Eye (tissue), 1 donor: ENCODE data around the gene C15orf61.

ENCODE experiments used
- DNase-seq: peaks from one replicate; pipeline ENCODE4 v3.0.0-alpha.2; 2015

The C15orf61 gene

DNA sequence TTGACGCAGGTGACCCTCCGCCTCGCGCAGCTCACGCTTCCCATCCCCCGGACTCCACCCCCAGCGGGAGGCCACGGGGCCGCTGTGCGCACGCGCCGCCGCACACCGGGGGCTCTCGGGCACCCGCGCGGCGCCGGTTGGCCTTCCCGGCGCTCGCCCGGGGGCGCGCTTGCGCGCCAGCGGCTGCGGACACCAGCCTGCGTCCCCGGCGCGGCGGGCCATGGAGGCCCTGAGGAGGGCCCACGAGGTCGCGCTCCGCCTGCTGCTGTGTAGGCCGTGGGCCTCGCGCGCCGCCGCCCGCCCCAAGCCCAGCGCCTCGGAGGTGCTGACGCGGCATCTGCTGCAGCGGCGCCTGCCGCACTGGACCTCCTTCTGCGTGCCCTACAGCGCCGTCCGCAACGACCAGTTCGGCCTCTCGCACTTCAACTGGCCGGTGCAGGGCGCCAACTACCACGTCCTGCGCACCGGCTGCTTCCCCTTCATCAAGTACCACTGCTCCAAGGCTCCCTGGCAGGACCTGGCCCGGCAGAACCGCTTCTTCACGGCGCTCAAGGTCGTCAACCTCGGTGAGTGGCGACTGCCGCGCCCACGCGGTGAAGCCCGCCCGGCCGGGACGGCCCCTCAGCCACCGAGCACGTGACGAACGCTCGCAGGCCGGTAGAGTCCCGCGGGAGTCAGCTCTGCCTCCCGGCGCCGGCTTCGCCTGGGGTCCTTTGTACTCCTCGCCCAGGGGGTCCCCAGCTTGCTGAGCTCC, at the start of gene C15orf61:
C15orf61 (plus strand) TSS at position 103 of the 754 bp plus-strand sequence; CDS start at position 221, 118 bp downstream.
- peak; percentile 92 for DNase-seq

DNA sequence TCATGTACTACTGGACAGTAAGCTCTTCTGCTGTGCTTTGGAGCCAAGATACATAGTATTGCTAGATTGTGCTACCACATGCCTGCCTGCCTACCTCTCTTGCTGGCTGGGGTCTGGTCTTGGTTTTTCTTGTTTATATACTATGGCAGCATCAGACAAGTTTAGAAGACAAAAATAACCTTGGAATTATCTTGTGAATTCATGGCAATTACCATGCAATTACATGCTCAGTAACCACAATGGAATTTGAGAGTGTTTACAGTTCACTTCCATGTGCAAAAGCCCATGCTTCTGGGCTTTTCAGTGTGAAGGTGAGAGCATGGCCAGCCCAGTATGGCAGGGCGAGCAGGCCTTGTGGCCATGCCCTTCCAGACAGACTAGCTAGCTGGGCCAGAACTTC, 48.0 kb upstream of the C15orf61 start:
- no peak for DNase-seq

- DNase-seq, result no peak
Measured at GRCh38 chr15:67474405-67475110, 46.4 kb upstream of the C15orf61 start.

GRCh38 chr15:67479781-67480505, 41.0 kb upstream of the C15orf61 start:
- peak; percentile 40 for DNase-seq

GRCh38 chr15:67480741-67481140, 40.2 kb upstream of the C15orf61 start:
- DNase-seq, result no peak

- no peak for DNase-seq
Measured at GRCh38 chr15:67481680-67482079, 39.3 kb upstream of the C15orf61 start.

DNA sequence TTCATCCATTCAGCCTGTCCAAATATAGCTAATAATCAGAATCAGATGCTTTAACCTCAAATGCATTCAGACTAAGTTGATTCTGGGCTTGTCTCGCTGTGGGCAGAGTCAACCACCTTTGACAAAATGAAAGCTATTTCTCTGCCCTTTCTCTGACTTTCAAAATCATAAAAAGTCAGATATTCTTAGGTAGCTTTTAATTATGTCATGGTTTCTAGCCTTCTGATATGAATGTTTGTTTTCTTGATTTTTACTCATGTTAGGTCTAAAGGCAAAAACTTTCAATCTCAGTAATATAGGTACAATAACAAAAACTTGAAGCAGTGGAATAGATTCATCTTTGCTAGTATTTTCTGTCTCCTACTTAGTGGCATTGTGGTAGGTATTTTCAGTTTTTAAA, 25.3 kb upstream of the C15orf61 start:
- no peak for DNase-seq

DNA sequence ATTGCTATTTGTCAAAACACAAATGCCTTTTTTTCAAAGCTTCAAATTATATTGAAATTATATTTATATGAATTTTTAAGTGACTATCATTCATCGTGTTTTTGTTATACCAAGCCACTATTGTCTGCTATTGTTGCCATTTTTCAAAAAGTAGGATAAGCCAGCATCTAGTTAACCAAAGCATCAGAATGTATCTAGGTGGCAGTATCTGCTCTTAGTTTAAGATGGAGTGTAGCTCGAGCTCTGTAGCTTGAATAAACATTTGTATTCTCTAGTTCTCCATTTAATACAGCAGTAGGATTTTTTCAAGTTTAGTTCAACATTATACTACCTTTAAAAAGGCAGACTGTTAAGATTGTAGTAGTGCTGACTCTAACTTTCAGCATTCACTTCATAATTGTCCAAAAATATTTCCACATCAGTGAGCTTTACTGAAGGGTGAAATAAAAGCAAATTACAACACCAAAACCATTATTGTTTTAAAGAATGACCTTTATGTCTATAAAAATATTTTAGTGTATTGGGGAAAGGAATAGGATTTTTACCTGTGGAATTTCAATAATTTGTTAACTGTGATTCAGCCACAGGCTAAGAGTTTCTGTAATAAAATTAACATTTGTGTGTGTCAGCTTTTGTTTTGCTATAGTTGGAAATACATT, 19.6 kb upstream of the C15orf61 start:
- DNase-seq, result no peak

DNA sequence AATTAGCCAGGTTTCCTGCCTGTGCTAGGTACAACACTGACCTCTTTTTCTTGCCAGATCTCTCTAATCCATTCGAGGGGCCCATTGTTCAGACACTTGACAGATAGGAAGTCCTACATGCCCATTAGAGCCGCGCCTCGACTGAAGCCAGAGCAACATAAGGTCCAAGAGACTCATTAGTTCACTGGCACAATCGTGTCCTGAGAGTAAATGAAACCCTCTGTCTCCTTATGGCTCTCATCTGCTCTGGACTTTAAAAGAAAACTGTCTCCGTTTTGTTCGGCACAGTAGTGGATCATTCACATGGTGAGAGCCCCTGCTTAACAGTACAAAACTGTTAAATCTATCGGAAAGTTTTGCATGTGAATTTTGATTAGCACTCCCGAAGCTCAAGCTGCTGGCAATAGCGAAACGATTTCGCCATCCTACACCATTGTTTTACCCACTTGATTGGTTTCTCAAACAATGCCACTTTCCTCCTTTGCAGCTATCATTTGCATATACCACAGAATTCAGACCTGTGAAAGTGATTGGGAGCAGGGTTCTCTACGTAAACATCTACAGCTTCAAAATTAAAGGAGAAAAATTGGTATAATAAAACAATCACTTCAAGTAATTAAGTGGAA, 19.0 kb upstream of the C15orf61 start:
- DNase-seq, result peak; percentile 80

DNA sequence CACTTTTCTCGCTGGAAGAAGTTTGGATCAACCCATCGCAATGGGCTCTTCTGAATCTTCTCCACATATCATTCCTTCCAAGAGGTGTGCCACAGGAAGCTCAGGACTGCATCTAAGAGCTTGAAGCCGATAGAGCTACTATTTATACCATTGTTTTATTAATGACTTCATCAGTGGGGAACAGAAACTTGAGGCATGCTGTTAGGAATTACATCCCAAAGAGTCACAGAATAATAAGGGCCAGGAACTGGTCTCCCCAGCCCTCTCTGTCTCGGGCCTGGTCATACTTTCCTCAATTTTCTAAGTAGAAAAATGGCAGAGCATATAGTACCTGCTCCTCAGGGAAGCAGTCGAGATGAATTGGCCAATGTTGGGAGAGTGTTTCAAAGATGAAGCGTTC, 16.9 kb upstream of the C15orf61 start:
- no peak for DNase-seq

- no peak for DNase-seq
Measured at GRCh38 chr15:67504796-67505195, 16.1 kb upstream of the C15orf61 start.

DNA sequence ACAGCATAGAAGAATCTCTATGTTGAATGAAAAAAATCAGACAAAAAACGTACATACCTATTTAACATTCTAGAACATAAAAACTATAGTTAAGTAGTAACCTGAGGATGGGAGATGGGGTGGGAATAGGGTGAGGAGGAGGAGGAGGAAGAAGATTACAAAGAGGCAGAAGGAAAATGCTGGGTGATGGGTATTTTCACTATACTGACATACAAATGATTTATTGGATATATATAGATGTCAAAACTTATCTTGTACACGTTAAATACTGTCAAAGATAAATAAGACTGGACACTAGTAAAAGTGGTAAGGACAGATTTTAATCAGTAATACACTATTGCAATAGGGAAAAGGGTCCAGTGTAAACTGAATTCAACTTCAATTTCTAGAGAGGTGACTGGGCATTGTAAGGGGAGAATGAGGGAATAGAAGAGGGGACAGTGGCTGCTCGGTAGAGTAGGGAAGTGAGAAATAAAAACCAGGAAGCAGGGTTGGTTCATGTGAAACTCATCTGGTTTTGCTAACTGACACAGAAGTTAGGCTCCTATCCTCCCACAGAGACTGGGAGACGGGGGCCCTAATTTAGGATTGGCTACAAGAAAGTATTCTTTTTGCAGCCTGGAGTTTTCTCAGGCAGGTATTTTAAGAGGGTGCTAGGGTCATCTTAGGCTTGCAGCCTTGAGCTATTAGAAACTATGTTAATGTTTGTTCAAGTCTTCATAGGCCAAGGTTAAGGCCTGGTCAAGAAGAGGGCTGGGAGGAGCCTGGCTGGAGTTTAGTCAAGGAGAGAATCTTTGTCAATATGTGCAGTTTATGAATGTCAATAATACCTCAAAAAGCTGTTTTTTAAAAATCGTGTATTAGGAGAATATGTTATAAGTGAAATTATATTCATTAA, 15.0 kb upstream of the C15orf61 start:
- no peak for DNase-seq

- no peak for DNase-seq
Measured at GRCh38 chr15:67506775-67507747, 13.9 kb upstream of the C15orf61 start.

- DNase-seq, result no peak
Measured at GRCh38 chr15:67508407-67508806, 12.5 kb upstream of the C15orf61 start.

DNA sequence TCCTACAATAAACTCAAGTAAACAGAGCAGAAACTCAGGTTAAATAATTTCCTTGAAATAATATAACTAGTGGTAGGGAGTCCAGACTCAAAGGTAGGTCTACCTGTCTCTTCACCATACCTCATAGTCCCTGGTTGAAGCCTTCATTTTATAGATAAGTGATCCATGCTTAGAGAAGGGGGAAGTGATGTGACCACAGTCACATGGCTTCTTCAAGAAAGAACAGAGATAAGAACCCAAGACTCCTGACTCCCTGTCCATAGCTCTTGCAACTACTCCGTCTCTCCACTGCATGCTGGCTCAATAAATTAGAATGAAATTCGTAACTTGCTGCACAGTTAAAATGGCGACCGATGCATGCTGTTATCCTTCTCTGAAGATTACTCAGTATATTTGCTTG, 11.0 kb upstream of the C15orf61 start:
- no peak for DNase-seq

DNA sequence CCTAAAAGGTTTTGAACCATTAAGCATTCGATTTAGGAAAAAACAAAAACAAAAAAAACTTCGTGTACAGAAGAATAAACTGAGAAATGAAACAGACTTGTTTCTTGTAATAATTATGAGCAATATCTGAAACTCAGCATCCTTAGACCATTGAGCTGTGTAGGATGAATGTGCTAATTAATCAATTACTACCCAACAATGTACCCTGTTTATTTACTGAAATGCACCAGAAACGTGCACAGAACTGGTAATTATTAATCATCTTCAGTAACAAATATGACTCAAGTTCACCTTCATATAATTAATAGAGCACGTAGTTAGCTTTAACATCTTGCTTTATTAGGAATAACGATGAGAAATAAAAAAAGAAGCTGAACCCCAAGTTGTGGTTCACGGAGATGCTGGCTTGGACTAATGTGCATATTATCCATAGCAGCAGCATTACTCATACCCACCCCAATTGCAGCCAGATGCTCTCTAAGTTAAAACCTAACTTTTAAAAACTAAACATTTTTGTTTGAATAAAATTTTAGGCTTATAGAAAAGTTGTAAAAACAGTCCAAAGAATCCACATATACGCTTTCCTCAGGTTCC, 10.2 kb upstream of the C15orf61 start:
- DNase-seq, result peak; percentile 42

- no peak for DNase-seq
Measured at GRCh38 chr15:67511606-67512005, 9.3 kb upstream of the C15orf61 start.

DNA sequence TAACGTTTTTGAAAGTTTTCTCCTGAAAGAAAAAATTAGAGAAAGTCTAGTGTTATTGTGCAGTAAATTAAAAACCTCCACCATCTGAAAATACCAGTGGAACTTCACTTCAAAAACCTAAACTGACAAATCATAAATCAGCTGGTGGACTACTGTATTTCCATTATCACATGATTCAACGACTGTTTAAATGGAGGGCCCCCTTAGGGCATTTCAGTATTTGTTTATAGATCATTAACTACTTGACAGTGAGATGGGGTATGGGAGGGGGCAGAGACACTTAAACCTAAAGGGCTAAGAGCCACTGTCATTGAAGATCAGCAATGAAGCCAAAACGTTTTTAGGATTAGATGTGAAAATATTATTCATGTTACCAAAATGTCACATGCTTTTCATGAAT, 8.8 kb upstream of the C15orf61 start:
- DNase-seq, result no peak

DNA sequence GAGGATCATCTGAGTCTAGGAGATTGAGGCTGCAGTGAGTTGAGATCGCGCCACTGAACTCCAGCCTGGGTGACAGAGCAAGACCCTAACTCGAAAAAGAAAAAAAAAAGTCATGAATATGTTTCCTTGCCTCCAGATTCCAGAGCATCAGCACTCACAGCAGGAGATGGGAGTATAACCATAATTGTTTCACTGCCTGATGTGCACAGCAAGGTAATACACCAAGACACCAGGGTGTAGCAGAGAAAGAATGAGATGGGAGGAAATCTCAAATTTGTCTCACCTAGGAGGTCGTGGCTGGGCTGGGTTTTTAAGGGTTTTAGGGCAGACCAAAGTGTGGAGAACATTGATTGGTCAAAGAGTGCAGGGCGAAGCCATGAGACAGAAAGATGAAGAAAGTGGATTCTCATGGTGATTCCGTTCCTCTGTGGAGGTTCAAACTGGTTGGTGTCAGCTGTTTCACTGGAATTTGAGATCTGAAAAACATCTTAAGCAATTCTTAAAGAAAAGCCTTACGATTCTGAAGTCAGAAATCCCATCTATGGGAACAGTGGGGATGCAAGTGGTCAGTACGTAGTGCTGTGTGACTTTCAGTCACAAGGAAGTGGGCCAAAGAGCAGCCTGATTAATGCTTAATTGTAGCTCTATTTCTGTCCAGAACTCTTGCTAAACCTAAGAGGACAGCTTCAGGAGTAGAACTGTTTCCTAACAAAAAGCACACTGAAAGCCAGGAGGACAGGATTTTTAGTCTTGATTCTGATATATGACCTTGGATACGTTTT, 7.8 kb upstream of the C15orf61 start:
- no peak for DNase-seq
